ENCODE data around the gene IKZF1.

IKZF1 gene

DNA sequence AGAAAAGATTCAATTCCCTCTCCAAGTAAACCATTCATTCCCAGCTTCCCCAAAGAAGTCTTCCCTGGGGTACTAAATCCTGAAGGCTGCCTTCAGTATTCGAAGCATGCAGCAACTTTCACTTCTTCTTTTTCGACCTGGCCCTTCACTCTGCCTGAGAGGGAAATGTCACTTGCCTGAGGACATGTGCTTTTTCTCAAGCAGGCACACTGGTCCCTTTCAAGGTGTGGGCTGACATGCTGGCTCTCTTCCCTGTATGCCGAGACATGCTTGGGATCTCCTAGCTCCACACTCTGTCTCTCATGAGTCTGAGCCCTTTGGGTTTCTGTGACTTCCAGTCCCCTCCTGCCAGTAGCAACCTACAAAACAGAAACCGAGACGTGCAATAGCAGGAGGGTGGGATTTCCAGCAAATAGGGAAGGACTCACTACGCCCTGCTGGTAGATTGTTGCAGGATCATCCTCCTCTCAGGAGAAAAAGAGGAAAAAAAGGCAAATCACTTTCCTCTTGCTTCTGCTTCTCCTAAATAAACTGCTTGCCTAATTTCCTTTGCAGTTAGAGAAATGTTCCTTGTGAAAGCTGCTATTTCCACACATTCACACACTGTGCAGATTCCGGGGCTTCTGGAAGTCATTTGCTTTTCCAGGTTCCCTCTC lies 112.1 kb downstream of the IKZF1 start:
- DNase-seq, result peak; percentile 85 to 91

GRCh38 chr7:50418086-50418515 lies 113.6 kb downstream of the IKZF1 start:
- peak; percentile 85 to 89 for DNase-seq

DNA sequence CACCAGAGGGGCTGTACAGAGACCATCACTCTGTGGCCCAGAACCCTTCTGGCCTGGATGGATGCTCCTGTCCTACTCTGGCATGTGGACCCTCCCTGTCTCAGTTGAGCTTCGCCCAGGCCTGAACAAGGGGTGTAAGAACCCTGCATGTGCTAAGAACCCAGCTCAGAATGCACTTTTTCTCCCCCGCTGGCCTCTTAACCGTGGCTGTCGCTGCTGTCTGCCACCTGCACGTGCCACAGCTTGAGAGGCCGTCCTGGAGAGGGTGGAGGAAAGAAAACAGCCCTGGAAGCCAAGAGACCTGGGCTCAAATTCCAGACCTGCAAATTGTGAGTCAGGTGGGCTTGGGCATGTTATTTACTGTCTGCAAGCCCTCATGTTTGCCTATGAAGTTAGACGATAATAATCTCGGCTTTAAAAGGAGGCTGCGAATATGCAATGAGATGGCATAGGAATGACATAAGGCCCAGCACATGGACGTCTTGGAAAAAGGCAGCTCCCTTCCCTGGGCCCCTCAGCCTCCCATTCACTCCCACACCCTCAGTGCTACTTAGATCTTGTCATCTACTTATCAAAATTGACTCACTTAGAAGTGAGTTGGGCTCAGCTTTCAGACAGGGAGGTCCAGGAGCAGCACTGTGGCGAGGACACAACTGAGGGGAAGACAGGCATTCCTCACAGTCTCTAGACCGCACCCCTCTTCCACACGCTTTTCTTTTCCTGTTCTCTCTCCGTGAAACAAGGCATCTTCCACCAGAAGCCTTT lies 114.2 kb downstream of the IKZF1 start:
- no peak for DNase-seq

GRCh38 chr7:50421043-50421442 lies 116.5 kb downstream of the IKZF1 start:
- no peak for DNase-seq

DNA sequence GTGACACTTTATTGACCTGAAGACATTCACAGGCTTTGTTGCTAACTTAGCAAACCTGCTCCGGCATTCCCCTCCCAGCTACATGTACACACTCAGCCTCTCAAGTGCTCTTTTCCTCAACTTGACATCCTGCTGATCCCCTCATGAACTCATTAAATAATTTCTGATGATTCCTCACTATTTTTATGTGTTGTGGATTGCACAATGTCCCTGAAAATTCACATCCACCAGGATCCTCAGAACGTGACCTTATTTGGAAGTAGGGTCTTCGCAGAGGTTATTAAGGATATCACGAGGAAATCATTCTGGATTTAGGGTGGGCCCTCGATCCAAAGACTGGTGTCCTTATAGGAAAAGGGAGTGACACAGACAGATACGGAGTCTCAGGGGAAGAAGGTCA lies 118.3 kb downstream of the IKZF1 start:
- DNase-seq, result no peak

GRCh38 chr7:50423860-50424259 lies 119.3 kb downstream of the IKZF1 start:
- no peak for DNase-seq

- DNase-seq, result no peak
Observed at GRCh38 chr7:50425318-50425717, 120.8 kb downstream of the IKZF1 start.

DNA sequence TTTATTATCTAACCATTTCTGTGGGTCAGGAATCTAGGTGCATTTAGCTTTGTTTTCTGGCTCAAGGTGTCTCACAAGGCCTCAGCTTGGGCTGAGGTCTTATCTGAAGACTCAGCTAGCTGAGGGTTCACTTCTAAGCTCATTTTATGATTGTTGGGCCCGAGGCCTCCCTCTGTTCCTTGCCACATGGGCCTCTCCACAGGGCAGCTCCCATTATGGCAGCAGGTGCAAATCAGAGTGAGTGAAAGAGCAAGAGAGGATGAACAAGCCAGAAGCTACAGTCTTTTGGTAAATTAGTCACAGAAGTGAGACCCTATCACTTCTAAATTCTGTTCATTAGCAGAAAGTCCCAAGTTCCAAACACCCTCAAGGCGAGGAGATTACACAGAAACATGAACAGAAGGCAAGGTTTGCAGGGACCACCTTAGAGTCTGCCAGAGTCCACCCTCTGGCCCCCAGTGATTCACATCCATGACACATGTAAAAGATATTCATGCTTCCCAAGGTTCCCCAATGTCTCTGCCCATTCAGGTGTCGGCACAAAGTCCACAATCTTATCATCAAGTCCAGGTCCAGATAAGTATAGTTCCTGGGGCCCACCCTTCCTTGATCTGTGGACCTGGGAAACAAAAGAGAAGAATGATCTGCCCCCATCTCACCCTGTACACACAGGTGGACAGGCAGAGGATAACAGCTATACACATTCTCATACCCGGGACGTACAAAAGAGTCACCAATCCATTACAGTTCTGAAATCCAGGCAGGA lies 121.9 kb downstream of the IKZF1 start:
- no peak for DNase-seq

DNA sequence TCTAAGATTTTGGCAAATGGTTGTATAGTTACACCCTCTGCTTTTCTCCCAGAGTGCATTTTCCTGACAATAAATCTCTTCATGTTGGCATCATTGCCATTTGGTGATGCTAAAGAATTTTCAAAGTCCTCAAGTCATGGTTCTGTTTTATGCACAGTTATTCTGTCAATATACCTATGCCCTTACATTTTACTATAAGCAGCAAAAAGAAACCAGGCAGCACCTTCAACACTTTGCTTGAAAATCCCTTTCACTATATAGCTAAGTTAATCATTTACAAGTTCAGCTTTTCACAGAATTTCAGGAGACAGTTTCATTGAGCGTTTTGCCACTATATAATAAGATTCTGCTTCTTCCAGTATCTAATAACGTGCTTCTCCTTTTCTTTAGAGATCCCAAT lies 123.0 kb downstream of the IKZF1 start:
- DNase-seq, result no peak

DNA sequence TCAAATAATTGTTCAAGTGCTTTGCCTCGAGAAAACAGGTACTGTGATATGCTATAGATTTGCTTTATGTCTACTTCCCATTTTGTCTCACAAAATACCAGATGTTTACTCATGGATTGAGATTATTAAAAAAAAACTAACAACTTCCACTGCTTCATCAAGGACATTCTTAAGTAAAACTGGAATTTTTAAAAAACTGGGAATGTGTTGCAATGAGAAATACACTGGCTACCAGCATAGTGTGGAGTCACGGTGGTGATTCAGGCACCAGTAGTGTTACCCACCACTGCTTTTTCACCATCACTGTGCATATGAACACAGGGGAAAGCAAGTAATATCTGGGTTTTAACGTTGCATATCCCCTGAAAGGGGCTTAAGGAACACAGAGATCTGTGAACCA lies 124.4 kb downstream of the IKZF1 start:
- DNase-seq, result no peak

DNA sequence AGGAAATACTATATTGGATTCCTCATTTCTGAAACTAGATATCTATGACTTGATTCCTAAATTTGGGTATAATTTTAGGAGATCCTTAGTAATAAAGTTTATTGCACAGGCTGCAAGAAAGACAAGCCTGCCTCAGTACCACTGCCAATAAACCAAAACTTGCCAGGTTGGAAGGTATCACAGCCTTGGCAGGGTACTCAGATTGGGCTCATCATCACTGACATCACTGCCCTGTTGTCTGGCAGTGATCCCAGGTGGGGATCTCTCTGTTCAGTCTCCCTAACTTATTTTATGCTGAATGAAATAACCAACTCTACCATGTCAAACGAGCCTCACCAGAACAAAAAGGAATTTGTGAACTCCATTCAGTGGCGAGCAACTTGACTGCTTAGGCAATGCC lies 126.8 kb downstream of the IKZF1 start:
- DNase-seq, result no peak

DNA sequence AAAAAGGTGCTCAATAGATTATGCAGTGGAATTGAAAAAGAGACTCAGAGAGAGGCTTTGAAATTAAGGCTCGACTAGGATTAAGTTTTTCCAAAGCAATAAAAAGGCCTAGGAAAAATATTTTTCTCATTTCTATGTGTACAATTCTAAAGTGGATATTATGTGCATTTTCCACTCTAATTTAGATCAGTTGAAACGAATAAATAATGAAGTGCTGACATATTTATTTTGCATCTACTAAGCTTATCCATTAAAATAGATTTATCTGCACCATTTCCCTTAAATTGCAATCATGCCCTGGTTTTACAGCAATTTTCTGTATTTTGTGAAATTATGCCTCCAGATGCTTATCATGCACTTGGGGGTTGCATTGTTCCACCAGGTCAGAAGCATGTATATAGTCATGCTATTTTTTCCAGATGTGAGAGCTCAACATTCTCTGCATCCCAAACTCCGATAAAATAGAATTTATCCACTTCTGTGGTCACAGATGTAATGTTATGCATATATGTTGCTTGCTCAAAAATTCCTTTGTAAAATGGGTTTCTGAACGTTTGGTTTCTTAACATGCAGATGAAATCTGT lies 127.3 kb downstream of the IKZF1 start:
- no peak for DNase-seq

DNA sequence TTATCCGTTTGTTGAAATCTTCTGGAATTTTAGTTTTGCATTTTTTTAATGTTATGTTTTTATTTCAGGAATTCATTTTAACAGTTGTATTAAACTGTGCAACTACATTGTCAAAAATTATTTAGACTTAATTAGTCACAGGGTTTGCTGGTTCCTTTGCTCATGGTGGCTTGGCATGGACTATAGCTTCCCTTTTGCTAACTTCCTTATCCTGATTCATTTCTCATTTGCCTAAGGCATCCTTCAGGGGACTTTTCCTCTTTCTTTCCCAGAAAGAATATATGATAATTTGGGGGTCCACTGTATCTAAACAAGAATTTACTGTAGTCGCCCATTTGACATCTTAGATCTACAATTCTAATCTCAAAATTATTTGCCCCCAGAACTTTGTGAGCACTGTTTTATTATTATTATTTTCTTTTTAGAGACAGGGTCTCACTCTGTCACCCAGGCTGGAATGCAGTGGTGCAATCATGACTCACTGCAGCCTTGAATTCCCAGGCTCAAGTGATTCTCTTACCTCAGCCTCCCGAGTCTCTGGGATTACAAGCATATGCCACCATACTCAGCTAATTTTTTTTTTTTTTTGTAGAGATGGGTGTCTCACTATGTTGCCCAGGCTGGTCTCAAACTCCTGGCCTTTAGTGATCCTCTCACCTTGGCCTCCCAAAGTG lies 131.8 kb downstream of the IKZF1 start:
- peak; percentile 52 to 54 for DNase-seq

GRCh38 chr7:50446542-50446960 lies 142.0 kb downstream of the IKZF1 start:
- no peak for DNase-seq

- DNase-seq, result no peak
Observed at GRCh38 chr7:50448823-50449222, 144.3 kb downstream of the IKZF1 start.

DNA sequence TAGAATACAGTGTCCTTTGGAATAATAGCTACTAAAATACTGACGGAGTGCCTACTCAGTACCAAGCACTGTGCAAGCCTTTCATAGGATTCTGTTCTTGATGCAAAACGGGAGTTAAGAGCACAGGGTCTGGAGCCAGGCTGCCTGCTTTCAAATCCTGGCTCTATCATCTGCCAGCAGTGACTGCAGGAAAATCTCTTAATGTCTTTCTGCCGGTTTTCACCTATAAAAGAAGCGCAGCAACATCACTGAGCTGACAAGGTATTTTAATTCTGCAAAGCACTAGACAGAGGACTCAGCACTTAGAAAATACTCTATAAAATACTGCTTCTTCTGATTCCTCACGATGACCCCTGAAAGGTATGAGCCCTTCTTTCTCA lies 145.0 kb downstream of the IKZF1 start:
- no peak for DNase-seq

DNA sequence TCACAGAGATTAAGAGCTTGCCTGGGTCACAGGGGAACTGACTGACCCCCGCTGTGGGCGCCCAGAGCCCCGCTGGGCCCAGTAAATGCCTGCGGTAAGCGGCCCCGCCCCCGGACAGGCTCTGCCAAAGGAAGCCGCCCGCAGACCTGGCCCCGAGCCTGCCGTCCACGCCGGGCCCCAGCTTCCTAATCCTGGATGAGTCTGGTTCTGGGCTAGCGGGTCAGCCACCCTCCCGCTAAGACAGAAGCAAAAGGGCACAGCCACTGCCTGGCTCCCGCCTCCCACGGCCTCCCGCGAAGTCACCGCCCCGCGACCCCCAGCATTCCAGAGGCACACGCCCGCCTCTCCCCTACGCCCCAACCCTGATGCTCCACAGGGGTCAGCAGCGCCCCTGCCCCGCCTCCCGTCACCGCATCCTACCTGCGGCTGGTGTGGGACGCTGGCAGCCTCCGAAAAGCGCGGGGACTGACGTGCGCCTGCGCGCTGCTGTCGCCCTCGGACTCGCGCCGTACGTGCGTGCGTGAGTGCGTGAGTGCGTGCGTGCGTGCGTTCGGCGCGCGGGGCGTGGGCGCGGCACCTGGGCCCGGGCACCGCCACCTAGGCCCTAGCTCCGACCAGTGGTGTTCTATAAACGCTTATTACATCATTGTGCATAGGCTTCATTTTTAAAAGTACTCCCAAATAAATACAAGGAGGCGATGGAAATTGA lies 145.5 kb downstream of the IKZF1 start, which contains the start of gene FIGNL1:
FIGNL1 (minus strand) TSS at position 470 of the 709 bp plus-strand sequence. CDS start 3,063 bp downstream, outside the sequence.
- peak; percentile 75 to 87 for DNase-seq

- no peak for DNase-seq
Observed at GRCh38 chr7:50450590-50451032, 146.1 kb downstream of the IKZF1 start.
